ENCODE measurements around the gene MGLL.

The MGLL gene

DNA sequence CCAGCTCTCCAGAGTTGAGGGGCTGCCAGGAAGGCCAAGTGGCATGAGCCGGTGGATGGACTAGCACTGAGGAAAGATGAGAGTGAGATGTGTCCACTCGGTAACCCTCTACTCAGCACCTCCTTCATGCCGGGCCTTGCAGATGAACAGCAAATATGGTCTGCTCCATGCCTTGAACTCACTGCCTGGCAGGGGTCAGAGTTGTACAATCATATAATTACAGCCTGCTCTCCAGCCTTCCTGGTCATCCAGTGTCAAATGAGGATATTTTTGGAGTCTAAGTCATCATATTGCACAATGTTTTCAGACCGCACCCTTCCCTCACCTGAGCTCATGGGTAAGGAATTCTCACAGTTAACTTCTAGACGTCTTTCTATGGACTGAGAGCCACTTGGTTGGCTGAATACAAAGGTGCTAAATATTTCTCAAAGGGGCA lies 4.9 kb downstream of the MGLL start:
- H3K4me2 ChIP-seq, result no peak overlapping the region
- no peak overlapping the region for H3K9ac ChIP-seq
- no peaks in the 10 kb centered on the region for H3K27me3 ChIP-seq (ENCODE audit: insufficient read depth, low read depth)
- no peaks in the 10 kb centered on the region for H3K79me2 ChIP-seq (ENCODE audit: insufficient read depth, low read depth)
- no peak for TF ChIP-seq CTCF (conservative IDR thresholded peaks at IDR 0.05; ENCODE audit: low read depth, low read length)
- no peaks in the 10 kb centered on the region for H3K36me3 ChIP-seq (ENCODE audit: insufficient read depth)
- no peaks in the 10 kb centered on the region for H4K20me1 ChIP-seq (ENCODE audit: insufficient read depth)
- no peak overlapping the region for H3K27ac ChIP-seq
- H3K4me3 ChIP-seq (IDR thresholded peaks at IDR 0.05; ENCODE audit: insufficient read depth, low read depth, low read length), result no peak overlapping the region
- H3K4me1 ChIP-seq (ENCODE audit: low read depth, poor library complexity, severe bottlenecking), result no peaks in the 10 kb centered on the region
- H2AFZ ChIP-seq (ENCODE audit: low read depth), result no peak overlapping the region

- H3K9ac ChIP-seq, result no peak overlapping the region
- H4K20me1 ChIP-seq (ENCODE audit: insufficient read depth), result no peaks in the 10 kb centered on the region
- H3K4me1 ChIP-seq (ENCODE audit: low read depth, poor library complexity, severe bottlenecking), result no peaks in the 10 kb centered on the region
- no peak overlapping the region for H3K27ac ChIP-seq
- H3K36me3 ChIP-seq (ENCODE audit: insufficient read depth), result no peaks in the 10 kb centered on the region
- H3K27me3 ChIP-seq (ENCODE audit: insufficient read depth, low read depth), result no peaks in the 10 kb centered on the region
- TF ChIP-seq CTCF (conservative IDR thresholded peaks at IDR 0.05; ENCODE audit: low read depth, low read length), result no peak
- H3K79me2 ChIP-seq (ENCODE audit: insufficient read depth, low read depth), result no peaks in the 10 kb centered on the region
- H3K4me2 ChIP-seq, result no peak overlapping the region
- H2AFZ ChIP-seq (ENCODE audit: low read depth), result no peak overlapping the region
- no peak overlapping the region for H3K4me3 ChIP-seq (IDR thresholded peaks at IDR 0.05; ENCODE audit: insufficient read depth, low read depth, low read length)
These were observed 5.4 kb downstream of the MGLL start for GRCh38 chr3:127816783-127817405.

DNA sequence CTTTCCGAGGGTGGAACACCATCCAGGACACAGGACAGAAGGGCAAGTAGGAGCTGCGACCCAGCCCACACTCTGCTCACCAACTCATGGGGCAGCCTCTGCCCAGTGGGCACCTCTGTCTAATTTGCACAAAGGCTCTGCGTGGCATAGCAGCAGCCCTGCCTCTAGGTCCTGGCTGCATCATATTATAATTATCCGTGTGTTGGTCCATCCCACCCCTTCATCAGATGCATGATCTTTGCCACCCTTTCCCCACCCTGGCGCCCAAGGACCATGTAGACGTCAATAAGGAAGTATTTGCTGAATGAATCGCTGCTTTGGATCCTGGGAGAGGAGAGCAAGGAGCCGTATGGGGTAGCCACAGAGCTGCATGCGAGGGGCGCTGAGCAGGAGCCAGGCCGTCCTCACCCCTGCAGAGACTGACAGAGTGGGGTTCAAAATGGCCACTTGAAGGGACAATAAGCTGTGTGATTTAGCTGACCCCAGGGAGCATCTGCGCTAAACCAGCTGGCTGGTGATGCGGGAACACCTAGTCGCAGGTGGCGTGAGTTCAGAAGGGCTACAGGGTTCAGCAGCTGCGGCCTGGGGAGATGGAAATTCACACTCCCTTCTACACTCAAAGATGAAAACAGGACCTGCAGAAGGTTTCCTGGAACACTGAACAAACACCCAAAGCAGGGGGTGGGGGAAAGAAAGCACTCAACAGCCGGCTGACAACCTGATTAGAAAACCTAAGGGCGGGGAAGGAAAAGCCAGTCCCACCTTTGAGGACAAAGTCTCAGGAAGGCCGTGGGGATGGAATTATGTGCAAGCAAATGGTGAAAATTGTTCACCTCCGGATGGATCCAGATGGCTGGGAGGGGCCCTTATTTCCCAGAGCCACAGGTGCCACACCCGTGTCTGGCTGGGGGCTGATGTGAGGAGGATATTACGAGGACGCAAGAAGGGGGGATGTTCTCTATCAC lies 6.4 kb downstream of the MGLL start:
- H3K9ac ChIP-seq, result no peak overlapping the region
- no peak overlapping the region for H3K4me2 ChIP-seq
- H3K36me3 ChIP-seq (ENCODE audit: insufficient read depth), result no peaks in the 10 kb centered on the region
- no peaks in the 10 kb centered on the region for H3K4me1 ChIP-seq (ENCODE audit: low read depth, poor library complexity, severe bottlenecking)
- H3K27me3 ChIP-seq (ENCODE audit: insufficient read depth, low read depth), result no peaks in the 10 kb centered on the region
- no peak overlapping the region for H3K27ac ChIP-seq
- no peak for TF ChIP-seq CTCF (conservative IDR thresholded peaks at IDR 0.05; ENCODE audit: low read depth, low read length)
- H4K20me1 ChIP-seq (ENCODE audit: insufficient read depth), result no peaks in the 10 kb centered on the region
- H3K79me2 ChIP-seq (ENCODE audit: insufficient read depth, low read depth), result no peaks in the 10 kb centered on the region
- H2AFZ ChIP-seq (ENCODE audit: low read depth), result no peak overlapping the region
- no peak overlapping the region for H3K4me3 ChIP-seq (IDR thresholded peaks at IDR 0.05; ENCODE audit: insufficient read depth, low read depth, low read length)

GRCh38 chr3:127815001-127815400 lies 7.3 kb downstream of the MGLL start:
- H3K4me3 ChIP-seq (IDR thresholded peaks at IDR 0.05; ENCODE audit: insufficient read depth, low read depth, low read length), result no peak overlapping the region
- H3K79me2 ChIP-seq (ENCODE audit: insufficient read depth, low read depth), result no peaks in the 10 kb centered on the region
- H3K9ac ChIP-seq, result no peak overlapping the region
- H3K27me3 ChIP-seq (ENCODE audit: insufficient read depth, low read depth), result no peaks in the 10 kb centered on the region
- no peak for TF ChIP-seq CTCF (conservative IDR thresholded peaks at IDR 0.05; ENCODE audit: low read depth, low read length)
- no peak overlapping the region for H3K27ac ChIP-seq
- H3K4me1 ChIP-seq (ENCODE audit: low read depth, poor library complexity, severe bottlenecking), result no peaks in the 10 kb centered on the region
- no peaks in the 10 kb centered on the region for H4K20me1 ChIP-seq (ENCODE audit: insufficient read depth)
- H2AFZ ChIP-seq (ENCODE audit: low read depth), result no peak overlapping the region
- H3K4me2 ChIP-seq, result no peak overlapping the region
- H3K36me3 ChIP-seq (ENCODE audit: insufficient read depth), result no peaks in the 10 kb centered on the region

Data from KMS-11 (cell line).